HepG2 (cell line): ENCODE measurements around the gene CBR4. TPM values are rescaled to one million over a fixed set of nuclear protein-coding genes. Genes with fewer than 3 reads are reported as not detected.

Experiments used
- ATM ChIP-seq: fragments of 450-650 bp; IDR thresholded peaks from 2 replicates; pipeline ENCODE4 v1.7.1; 2017; ENCODE audit warnings: mild to moderate bottlenecking, borderline replicate concordance
- GABPB1 ChIP-seq: IDR thresholded peaks from 2 replicates; pipeline ENCODE4 v1.6.1; 2016; ENCODE audit warnings: mild to moderate bottlenecking, missing genetic modification reagents, moderate library complexity, missing compliant biosample characterization
- HMGXB4 ChIP-seq, 2 experiments: sonication (generic) in 1 of 2; formaldehyde crosslinking in 1 of 2; IDR thresholded peaks; 2 replicates each; pipeline versions ENCODE4 v1.4.0 to v1.6.1; 2018 to 2020; ENCODE audit warnings: missing genetic modification reagents in 2 of 2, borderline replicate concordance in 1 of 2, low read depth in 1 of 2, mild to moderate bottlenecking in 1 of 2, missing biosample characterization in 1 of 2
- IKZF5 ChIP-seq: IDR thresholded peaks from 2 replicates; pipeline ENCODE4 v1.6.1; 2018; ENCODE audit warnings: missing genetic modification reagents, mild to moderate bottlenecking, missing compliant biosample characterization
- KDM2A ChIP-seq: sonication (generic); formaldehyde crosslinking; IDR thresholded peaks from 2 replicates; pipeline ENCODE4 v1.4.0; 2020; ENCODE audit warnings: low read depth, missing genetic modification reagents, borderline replicate concordance
- RARA ChIP-seq: IDR thresholded peaks from 2 replicates; pipeline ENCODE4 v1.6.1; 2016; ENCODE audit warnings: missing genetic modification reagents, missing compliant biosample characterization
- SIN3A ChIP-seq: IDR thresholded peaks from 2 replicates; pipeline ENCODE4 v1.6.1; 2011; ENCODE audit warnings: low read depth, mild to moderate bottlenecking, control low read depth, low read length, borderline replicate concordance
- TERF1 ChIP-seq: sonication (generic); formaldehyde crosslinking; IDR thresholded peaks from 2 replicates; pipeline ENCODE4 v1.8.0; 2022; ENCODE audit warnings: mild to moderate bottlenecking, missing genetic modification reagents, moderate library complexity
- THRA ChIP-seq: sonication (generic); formaldehyde crosslinking; IDR thresholded peaks from 2 replicates; pipeline ENCODE4 v1.4.0; 2020; ENCODE audit warnings: missing genetic modification reagents, borderline replicate concordance
- ZBTB2 ChIP-seq: sonication (generic); formaldehyde crosslinking; IDR thresholded peaks from 2 replicates; pipeline ENCODE4 v1.8.0; 2022; ENCODE audit warnings: low read depth, missing genetic modification reagents
- ZNF138 ChIP-seq: sonication (generic); formaldehyde crosslinking; IDR thresholded peaks from 2 replicates; pipeline ENCODE4 v1.5.0; 2020; ENCODE audit warnings: mild to moderate bottlenecking, low read depth, missing genetic modification reagents
- ZNF275 ChIP-seq: sonication (generic); formaldehyde crosslinking; IDR thresholded peaks from 2 replicates; pipeline ENCODE4 v1.8.0; 2022; ENCODE audit warnings: missing genetic modification reagents, mild to moderate bottlenecking, inconsistent platforms, borderline replicate concordance
- ZNF569 ChIP-seq: sonication (generic); formaldehyde crosslinking; IDR thresholded peaks from 2 replicates; pipeline ENCODE4 v1.5.0; 2020; ENCODE audit warnings: mild to moderate bottlenecking, missing genetic modification reagents, moderate library complexity, borderline replicate concordance
- ZNF710 ChIP-seq: sonication (generic); formaldehyde crosslinking; IDR thresholded peaks from 2 replicates; pipeline ENCODE4 v1.5.0; 2020; ENCODE audit warnings: mild to moderate bottlenecking, missing genetic modification reagents, borderline replicate concordance
- ZNF816 ChIP-seq: sonication (generic); formaldehyde crosslinking; IDR thresholded peaks from 2 replicates; pipeline ENCODE4 v1.8.0; 2022; ENCODE audit warnings: missing genetic modification reagents, mild to moderate bottlenecking, borderline replicate concordance
- polyA plus RNA-seq, 8 experiments: library from polyadenylated mRNA; depleted of rRNA in 3 of 8; stranded (reverse) in 7 of 8; unstranded in 1 of 8; fragments of >200 nt; fragmentation: Illumina TruSeq in 4 of 8; extraction: Trizol in 4 of 8; gene quantifications; 2 replicates each; pipeline versions ENCODE4 v1.2.1 to v1.2.3, GENCODE V29; 2011 to 2016; ENCODE audit warnings: low read depth in 4 of 8, missing spikeins in 1 of 8, mixed read lengths in 1 of 8; ENCODE audit not compliant: insufficient read depth in 1 of 8
- total RNA-seq, 5 experiments: library from RNA; depleted of rRNA; stranded (reverse); fragments of >200 nt; fragmentation: Illumina TruSeq; extraction: Trizol; gene quantifications; 2 replicates each; pipeline ENCODE4 v1.2.3, GENCODE V29; 2016; ENCODE audit warnings: low read depth in 1 of 5

CBR4 gene
- total and polyA plus RNA-seq, 2 of the 13 experiments (the other 11 are each of a cell fraction or from before 2014, with no cell fraction given): 7.3 to 20.7 TPM

GRCh38 chr4:169009286-169010124 lies 550 bp downstream of the CBR4 start (continued):
- TF ChIP-seq THRA (CRISPR knock-in tag) (peak; percentile 12; the same call in 1 of the 2 replicates), GABPB1 (CRISPR knock-in tag) (no peak), RARA (CRISPR knock-in tag) (peak; percentile 72), ATM (no peak), HMGXB4 (CRISPR knock-in tag; IDR thresholded peaks at IDR 0.05; ENCODE audit: borderline replicate concordance in 1 of 2, low read depth in 1 of 2) (peak in 1 of 2 experiments; percentile 80; a peak in 2 of 4 replicates), ZBTB2 (CRISPR knock-in tag) (no peak), ZNF569 (CRISPR knock-in tag) (0 out of 2 replicates have a peak, but pooled peaks have one; percentile 65), ZNF710 (CRISPR knock-in tag) (peak; percentile 58; the same call in 1 of the 2 replicates), IKZF5 (CRISPR knock-in tag) (0 out of 2 replicates have a peak, but pooled peaks have one; percentile 32), SIN3A (no peak), KDM2A (CRISPR knock-in tag) (no peak; the same call in 1 of the 2 replicates), ZNF138 (CRISPR knock-in tag) (peak; percentile 29; the same call in 1 of the 2 replicates), TERF1 (no peak), ZNF816 (CRISPR knock-in tag) (peak; percentile 51; the same call in 1 of the 2 replicates), ZNF275 (CRISPR knock-in tag) (0 out of 2 replicates have a peak, but pooled peaks have one; percentile 39)
